Lower lobe of right lung (tissue), 2 donors: ENCODE measurements around the gene NPC1L1. TPM values are rescaled to one million over a fixed set of nuclear protein-coding genes. Genes with fewer than 3 reads are reported as not detected.

ENCODE experiments used
- ATAC-seq, 2 donors: fragments of 200-7000 bp; cut with Tn5 transposase; one replicate each; pipeline ENCODE4 v1.9.1; 2020 to 2022; ENCODE audit warnings: mild to moderate bottlenecking in 2 of 2, moderate library complexity in 2 of 2
- DNase-seq: peaks from one replicate; pipeline ENCODE4 v3.0.0-alpha.2; 2020
- H3K27ac ChIP-seq: fragments of 200-600 bp; one replicate; pipeline ENCODE4 v1.8.0; 2022
- H3K27me3 ChIP-seq: fragments of 200-600 bp; one replicate; pipeline ENCODE4 v1.8.0; 2022; ENCODE audit warnings: low read depth
- H3K36me3 ChIP-seq: fragments of 200-600 bp; one replicate; pipeline ENCODE4 v1.8.0; 2022; ENCODE audit warnings: mild to moderate bottlenecking
- H3K4me1 ChIP-seq: fragments of 200-600 bp; one replicate; pipeline ENCODE4 v1.8.0; 2022
- H3K4me3 ChIP-seq: fragments of 200-600 bp; one replicate; pipeline ENCODE4 v1.8.0; 2022; ENCODE audit warnings: mild to moderate bottlenecking
- H3K9me3 ChIP-seq: fragments of 200-600 bp; one replicate; pipeline ENCODE4 v1.8.0; 2022
- CTCF ChIP-seq: fragments of 200-600 bp; IDR thresholded peaks from one replicate; pipeline ENCODE4 v1.8.0; 2022; ENCODE audit warnings: antibody characterized with exemption, mild to moderate bottlenecking
- intact Hi-C: fragments of 100-400 bp; cut with DNase I; formaldehyde crosslinking; loops from one replicate; pipeline ENCODE4 v1.11.0; 2022
- total RNA-seq: library from RNA; stranded (reverse); fragmentation: NEBNext Ultra II Directional; extraction: Animal tissue kit (Norgen Biotek cat#: 25700); gene quantifications from one replicate; pipeline ENCODE4 v1.2.1, GENCODE V29; 2021
- donor health status: DM: no; HTN: yes; CAD: no; lungs with severe emphysema.

NPC1L1 gene
- total RNA-seq, 1 donor from 2014 or later = 0.21 TPM

- TF ChIP-seq CTCF = no peak
- no peaks in the 10 kb centered on the region for H3K27me3 ChIP-seq
- H3K27ac ChIP-seq = no peak overlapping the region
- no peak for ATAC-seq
- peaks cover 17% of the 10 kb centered on the region for H3K9me3 ChIP-seq
- intact Hi-C loops = no loop called here
- H3K4me3 ChIP-seq = no peak overlapping the region
- H3K36me3 ChIP-seq = no peaks in the 10 kb centered on the region
- H3K4me1 ChIP-seq = no peaks in the 10 kb centered on the region
- DNase-seq = no peak
Observed at GRCh38 chr7:44530990-44531389, 10.1 kb downstream of the NPC1L1 start.

- H3K9me3 ChIP-seq = peaks cover 30% of the 10 kb centered on the region
- no peak for ATAC-seq
- H3K4me3 ChIP-seq = no peak overlapping the region
- H3K4me1 ChIP-seq = no peaks in the 10 kb centered on the region
- no peak overlapping the region for H3K27ac ChIP-seq
- no peak for TF ChIP-seq CTCF
- H3K36me3 ChIP-seq = no peaks in the 10 kb centered on the region
- H3K27me3 ChIP-seq = peaks cover 9% of the 10 kb centered on the region
- no peak for DNase-seq
- intact Hi-C loops = no loop called here
Observed at GRCh38 chr7:44524811-44525388, 16.2 kb downstream of the NPC1L1 start.

GRCh38 chr7:44522315-44522714 is 18.8 kb downstream of the NPC1L1 start:
- intact Hi-C loops = no loop called here

GRCh38 chr7:44521347-44522095 is 19.6 kb downstream of the NPC1L1 start:
- TF ChIP-seq CTCF = no peak
- peaks cover 17% of the 10 kb centered on the region for H3K9me3 ChIP-seq
- no peaks in the 10 kb centered on the region for H3K4me1 ChIP-seq
- H3K4me3 ChIP-seq = no peak overlapping the region
- H3K27ac ChIP-seq = no peak overlapping the region
- H3K27me3 ChIP-seq = peaks cover 9% of the 10 kb centered on the region
- H3K36me3 ChIP-seq = no peaks in the 10 kb centered on the region
- DNase-seq = no peak
- ATAC-seq = no peak
- intact Hi-C loops = no loop called here

More at GRCh38 chr7:44522315-44522714, 18.8 kb downstream of the NPC1L1 start:
- Histone ChIP-seq H3K27me3 (peaks cover 9% of the 10 kb centered on the region), H3K27ac (no peak overlapping the region), H3K4me1 (no peaks in the 10 kb centered on the region), H3K36me3 (no peaks in the 10 kb centered on the region), H3K4me3 (no peak overlapping the region), H3K9me3 (peaks cover 24% of the 10 kb centered on the region)
- ATAC-seq (no peak), DNase-seq (no peak)
- no peak for TF ChIP-seq CTCF

- intact Hi-C loops = no loop called here
- peaks cover 9% of the 10 kb centered on the region for H3K27me3 ChIP-seq
- H3K27ac ChIP-seq = no peak overlapping the region
- no peak for DNase-seq
- no peaks in the 10 kb centered on the region for H3K4me1 ChIP-seq
- no peak for ATAC-seq
- TF ChIP-seq CTCF = no peak
- H3K9me3 ChIP-seq = peaks cover 13% of the 10 kb centered on the region
- no peak overlapping the region for H3K4me3 ChIP-seq
- no peaks in the 10 kb centered on the region for H3K36me3 ChIP-seq
Observed at GRCh38 chr7:44520574-44520973, 20.6 kb downstream of the NPC1L1 start.
